ENCODE measurements around the gene EFHD2.
A peak's percentile ranks its signal among the peaks of the same experiment; 100 is the strongest.
"Not testable (repeated sequence)": the region's sequence is repeated elsewhere in the genome, so short reads cannot be mapped to it uniquely, and the experiment has no call there.

Gene EFHD2

GRCh38 chr1:15430787-15431570 is 21.3 kb downstream of the EFHD2 start:
- peak; percentile 54 for DNase-seq (ENCODE audit: low spot score)

GRCh38 chr1:15431571-15431948 is 21.9 kb downstream of the EFHD2 start:
- no peak for DNase-seq (ENCODE audit: low spot score)

DNA sequence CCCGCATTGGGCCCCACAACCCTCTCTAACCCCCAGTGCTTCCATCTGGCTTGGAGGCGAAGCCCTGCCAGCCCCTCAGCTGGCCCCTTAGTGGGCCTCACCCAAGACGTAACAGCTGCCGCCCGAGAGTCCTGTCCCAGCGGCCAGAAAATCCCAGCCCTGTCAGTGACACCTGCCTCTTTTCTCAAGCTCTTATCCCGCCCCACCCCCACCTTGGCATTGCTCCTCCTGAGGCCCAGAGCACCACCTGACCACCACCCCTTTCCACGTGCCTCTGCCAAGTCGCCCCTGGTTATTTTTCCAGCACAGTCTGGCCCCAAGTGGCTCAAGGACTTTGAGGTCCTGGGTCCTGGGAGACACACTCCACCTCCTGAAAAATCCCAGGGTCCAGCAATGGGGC is 22.6 kb downstream of the EFHD2 start:
- no peak for DNase-seq (ENCODE audit: low spot score)

DNA sequence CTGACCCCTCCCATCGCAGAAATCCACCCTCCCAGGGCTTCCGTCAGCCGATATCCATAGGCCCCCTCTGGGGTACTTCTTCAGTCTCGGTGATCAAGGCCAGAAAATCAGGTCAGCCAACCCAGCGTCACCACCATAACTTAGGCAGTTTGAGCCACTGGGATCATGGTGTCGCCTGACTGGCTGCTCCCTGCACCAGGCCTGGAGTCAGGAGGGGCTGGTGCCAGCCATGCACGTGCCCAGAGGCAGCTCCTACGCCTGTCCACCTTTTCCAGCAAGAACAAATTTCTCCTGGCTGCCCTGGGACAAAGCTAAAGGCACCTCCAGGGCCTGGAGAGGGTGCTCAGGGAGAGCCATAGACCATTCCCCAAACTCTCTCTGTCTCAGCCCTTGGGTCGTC is 23.8 kb downstream of the EFHD2 start:
- DNase-seq (ENCODE audit: low spot score): no peak

- not testable (repeated sequence) for DNase-seq (ENCODE audit: low spot score)
Measured at GRCh38 chr1:15434739-15435138, 25.1 kb downstream of the EFHD2 start.

DNA sequence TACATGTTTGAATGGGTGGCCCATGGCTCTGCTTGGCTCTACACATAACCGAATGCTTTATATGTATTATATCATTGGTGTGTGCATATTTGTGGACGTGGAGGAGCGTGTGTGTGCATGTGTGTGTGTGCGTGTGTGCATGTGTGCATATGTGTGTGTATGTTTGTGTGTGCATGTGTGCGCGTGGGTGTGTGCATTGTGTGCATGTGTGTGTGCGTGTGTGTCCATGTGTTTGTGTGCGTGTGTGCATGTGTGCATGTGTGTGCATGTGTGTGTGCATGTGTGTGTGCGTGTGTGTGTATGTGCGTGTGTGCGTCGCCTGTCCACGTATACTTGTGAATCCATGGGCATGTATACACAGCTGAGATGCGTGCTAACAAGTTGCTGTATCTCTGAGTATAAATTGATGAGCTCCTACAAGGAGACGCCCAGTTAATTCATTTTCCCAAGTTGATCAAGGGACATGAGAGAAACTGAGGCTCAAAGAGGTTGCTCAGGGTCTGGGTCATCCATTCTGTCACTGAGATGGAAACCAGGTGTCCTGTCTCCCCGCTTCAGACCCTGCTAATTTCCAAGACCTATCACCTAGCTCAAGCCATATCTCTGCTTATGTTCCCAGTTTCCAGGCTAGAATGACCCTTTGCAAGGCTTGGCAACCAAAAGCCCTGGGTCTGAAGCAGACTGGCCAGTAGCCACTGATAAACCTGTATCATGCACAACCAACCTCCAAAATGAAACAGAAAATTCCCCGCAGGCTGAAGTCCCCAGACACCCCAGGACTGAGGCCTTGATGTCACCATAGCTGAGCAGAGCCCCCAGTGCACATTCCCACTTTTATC is 25.8 kb downstream of the EFHD2 start:
- no peak for DNase-seq (ENCODE audit: low spot score)

DNA sequence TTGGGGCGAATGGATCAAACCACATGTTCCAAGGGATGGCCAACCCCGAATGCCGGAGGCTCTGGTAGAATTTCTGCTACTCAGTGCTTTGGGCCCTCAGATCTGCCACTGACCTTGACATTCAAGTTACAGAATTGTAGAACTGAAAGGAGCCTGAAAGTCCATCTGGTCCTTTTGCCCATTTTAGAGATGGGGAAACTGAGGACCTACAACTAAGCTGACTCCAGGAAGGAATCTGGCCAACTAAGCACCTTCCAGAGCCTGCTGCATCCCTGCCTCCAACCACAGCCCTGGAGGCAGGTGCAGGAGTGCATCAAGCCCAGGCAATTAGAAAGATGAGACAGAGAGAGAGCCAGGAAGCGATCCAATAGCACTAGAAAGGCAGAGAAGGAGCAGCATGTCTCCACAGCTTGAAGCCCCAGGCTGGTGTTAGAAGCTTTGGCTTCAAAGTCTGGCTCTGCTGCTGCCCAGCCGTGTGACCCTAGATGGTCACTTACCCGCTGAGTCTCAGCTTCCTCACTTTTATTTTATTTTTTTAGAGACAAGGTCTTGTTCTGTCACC is 27.3 kb downstream of the EFHD2 start:
- no peak for DNase-seq (ENCODE audit: low spot score)

GRCh38 chr1:15439325-15439724 is 29.6 kb downstream of the EFHD2 start:
- DNase-seq (ENCODE audit: low spot score): no peak

- no peak for DNase-seq (ENCODE audit: low spot score)
Measured at GRCh38 chr1:15440357-15440756, 30.7 kb downstream of the EFHD2 start.

- no peak for DNase-seq (ENCODE audit: low spot score)
Measured at GRCh38 chr1:15441247-15441646, 31.6 kb downstream of the EFHD2 start.

- no peak for DNase-seq (ENCODE audit: low spot score)
Measured at GRCh38 chr1:15442119-15442518, 32.4 kb downstream of the EFHD2 start.

DNA sequence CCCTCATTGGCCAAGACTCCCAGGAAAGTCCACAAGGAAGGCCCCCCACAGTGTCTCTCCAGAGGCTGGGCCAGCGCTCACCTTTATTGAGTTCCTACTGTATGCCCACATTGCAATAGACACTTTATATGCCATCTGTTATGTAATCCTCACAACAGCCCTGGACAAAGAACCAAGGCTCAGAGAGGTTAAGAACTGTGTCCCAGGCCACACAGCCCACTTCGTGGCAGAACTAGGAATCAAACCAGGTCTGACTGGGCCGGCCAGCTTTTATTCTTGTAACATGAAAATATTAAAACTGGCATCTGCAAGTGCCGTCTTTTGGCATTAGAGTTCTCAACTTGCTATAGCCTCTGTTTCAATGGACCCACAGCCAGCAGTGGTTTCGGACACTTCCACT is 33.1 kb downstream of the EFHD2 start:
- no peak for DNase-seq (ENCODE audit: low spot score)

GRCh38 chr1:15443281-15443680 is 33.6 kb downstream of the EFHD2 start:
- no peak for DNase-seq (ENCODE audit: low spot score)

DNA sequence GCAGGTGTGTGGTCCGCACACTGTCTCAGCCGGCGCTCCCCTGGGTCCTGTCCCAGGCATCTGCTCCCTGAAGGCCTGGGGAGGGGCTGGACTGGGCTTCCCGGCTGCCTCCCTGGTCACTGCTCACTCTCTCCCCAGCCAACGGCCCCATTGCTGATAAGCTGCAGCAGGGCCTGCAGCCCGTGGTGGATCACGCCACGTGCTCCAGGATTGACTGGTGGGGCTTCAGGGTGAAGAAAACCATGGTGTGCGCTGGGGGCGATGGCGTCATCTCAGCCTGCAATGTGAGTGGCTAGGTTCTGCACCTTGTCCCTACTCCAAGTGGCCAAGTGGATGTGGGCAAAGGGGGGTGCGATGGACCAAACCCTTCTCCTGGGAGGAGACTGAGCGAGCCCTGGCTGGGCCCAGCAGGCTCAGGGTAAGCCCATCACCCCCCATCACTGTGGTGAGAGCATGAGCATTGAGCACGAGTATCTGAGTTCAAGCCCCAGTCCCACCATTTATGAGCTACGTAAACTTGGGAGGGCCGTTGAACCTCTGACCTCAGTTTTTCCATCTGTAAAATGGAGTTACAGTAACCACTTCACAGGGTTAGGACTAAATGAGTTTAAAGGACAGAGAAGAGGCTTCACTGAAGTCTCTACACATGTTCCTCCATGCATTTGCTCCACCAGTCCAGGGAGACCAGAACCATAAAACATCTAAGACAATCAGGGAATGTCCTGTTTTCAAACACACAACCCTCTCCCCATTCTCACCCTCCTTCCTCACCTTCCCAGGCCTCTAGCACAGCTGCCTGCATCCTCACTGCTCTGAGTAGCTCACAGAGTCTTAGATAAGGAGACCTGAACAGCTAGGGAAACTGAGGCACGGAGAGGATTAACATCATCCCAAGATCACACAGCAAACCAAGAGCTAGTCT is 35.0 kb downstream of the EFHD2 start:
- DNase-seq (ENCODE audit: low spot score): no peak

GRCh38 chr1:15445390-15446122 is 35.9 kb downstream of the EFHD2 start:
- no peak for DNase-seq (ENCODE audit: low spot score)

DNA sequence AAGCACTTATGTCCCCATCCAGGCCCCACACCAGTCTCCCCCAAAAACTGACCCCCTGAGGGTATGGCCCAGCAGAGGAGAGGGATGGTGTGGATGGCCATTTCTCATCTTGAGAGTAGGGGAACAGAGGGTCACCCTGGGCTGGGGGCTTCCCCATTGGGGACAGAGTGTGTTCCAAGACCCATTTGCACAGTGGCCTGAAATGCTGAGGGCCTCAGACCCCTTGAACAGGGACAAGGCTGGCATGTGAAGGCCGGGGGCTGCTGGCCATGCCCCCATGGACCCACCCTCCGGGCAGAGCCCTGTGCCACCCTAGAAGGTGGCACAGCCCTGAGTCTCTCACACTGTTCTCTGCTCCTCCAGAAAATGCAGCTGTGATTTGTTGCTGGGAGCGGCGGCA is 36.5 kb downstream of the EFHD2 start:
- no peak for DNase-seq (ENCODE audit: low spot score)

GRCh38 chr1:15448877-15449462 is 39.3 kb downstream of the EFHD2 start:
- DNase-seq (ENCODE audit: low spot score): no peak

DNA sequence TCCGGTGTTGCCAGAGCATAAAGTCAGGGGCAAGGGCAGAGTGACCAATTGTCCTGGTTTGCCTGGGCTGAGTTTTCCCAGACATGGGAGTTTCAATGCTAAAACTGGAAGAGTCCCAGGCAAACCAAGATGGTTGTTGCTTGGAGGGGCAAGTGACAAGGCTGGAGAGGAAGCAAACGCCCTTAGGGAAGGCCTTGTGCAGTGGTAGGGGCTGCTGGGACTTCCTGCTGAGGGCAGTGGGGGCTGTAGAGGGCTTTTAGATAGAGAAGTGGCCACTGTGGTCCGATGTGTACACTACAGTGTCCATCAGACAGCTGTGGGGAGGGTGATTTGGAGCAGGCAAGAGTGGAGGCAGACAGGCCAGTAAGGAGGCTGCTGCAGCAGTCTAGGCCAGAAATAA is 39.9 kb downstream of the EFHD2 start:
- no peak for DNase-seq (ENCODE audit: low spot score)

DNA sequence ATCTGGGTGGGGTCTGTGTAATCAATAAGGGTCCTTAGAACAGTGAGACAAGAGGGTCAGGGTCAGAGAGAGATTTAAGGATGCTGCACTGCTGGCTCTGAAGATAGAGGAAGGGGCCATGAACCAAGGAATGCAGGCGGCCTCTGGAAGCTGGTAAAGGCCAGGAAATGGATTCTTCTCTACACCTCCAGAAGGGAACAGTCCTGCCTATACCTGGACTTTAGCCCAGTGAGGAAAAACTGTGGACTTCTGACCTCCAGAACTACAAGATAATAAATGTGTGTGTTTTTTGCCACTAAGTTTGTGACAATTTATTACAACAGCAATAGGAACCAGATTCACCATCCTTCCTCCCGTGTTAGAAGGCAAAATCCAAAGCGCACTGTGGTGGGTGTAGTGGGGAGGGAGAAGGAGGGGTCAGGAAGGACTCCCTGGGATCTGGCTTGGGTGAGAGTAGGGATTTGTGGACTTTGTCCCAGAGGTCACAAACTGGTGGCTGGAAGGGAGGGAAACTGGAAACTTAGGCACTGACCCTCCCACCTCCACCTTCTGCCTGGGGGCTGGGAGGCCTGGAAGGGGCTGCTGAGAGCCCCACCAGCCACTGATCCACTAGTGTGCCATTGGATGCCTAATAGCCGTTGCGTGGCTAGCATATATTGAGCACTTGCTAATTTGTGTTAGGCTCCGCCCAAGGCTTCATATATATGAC is 41.5 kb downstream of the EFHD2 start:
- DNase-seq (ENCODE audit: low spot score): no peak

DNA sequence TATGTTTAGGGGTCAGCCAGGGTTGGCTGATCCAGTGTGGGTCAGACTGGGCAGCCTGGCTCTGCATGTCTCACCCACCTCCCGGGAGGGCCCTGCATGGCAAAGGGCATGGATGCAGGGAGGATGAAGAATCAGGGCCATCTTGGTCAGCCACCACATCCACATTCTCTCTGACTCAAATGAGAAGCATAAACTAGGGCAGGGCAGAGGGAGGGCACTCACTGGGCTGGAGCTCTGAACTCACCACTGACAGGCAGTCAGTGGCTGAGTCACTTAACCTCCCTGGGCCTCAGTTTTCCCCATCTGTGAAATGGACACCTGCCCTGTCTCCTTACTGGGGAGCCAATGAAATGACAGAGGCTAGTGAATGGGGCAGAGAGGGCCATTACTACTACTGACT is 42.5 kb downstream of the EFHD2 start:
- no peak for DNase-seq (ENCODE audit: low spot score)
